IMR-90 (cell line): ENCODE measurements around the gene EVI5. TPM values are rescaled to one million over a fixed set of nuclear protein-coding genes. Genes with fewer than 3 reads are reported as not detected.

Experiments used
- ATAC-seq: fragments of 200-7000 bp; cut with Tn5 transposase; 2 replicates; pipeline ENCODE4 v1.9.1; 2020; ENCODE audit warnings: low read depth, mild to moderate bottlenecking, moderate library complexity
- BruUV-seq: library from RNA; stranded (reverse); fragments of 400-500 nt; replicated peaks from 2 replicates; lab custom pipeline; 2021; lab: Mats Ljungman, UMichigan
- CTCF ChIA-PET: fragments of 300-600 bp; formaldehyde crosslinking; extraction: SDS; loops from one replicate; lab custom pipeline; 2021; ENCODE audit warnings: antibody characterized with exemption; lab: Yijun Ruan, JAX
- POLR2A ChIA-PET: fragments of 300-600 bp; sonication (Branson Sonifier 250); formaldehyde crosslinking; loops from one replicate; lab custom pipeline; 2022; ENCODE audit warnings: antibody characterized with exemption; ENCODE audit not compliant: unreplicated experiment; lab: Charles Lee
- DNase-seq: peaks from one replicate; pipeline ENCODE4 v3.0.0; 2013
- H2AFZ ChIP-seq: replicated peaks from 2 replicates; pipeline ENCODE3; 2013; ENCODE audit warnings: low read length, mild to moderate bottlenecking; ENCODE audit not compliant: poor library complexity
- H2AK5ac ChIP-seq: 2 replicates; pipeline ENCODE4 v1.6.1; 2013; ENCODE audit warnings: low read depth, low read length, inconsistent platforms
- H2AK9ac ChIP-seq: replicated peaks from 2 replicates; pipeline ENCODE3; 2013; ENCODE audit warnings: mild to moderate bottlenecking, low read depth, low read length, moderate library complexity; ENCODE audit not compliant: poor library complexity
- H2BK120ac ChIP-seq: 2 replicates; pipeline ENCODE4 v1.6.1; 2013; ENCODE audit warnings: low read depth, low read length, inconsistent platforms
- H2BK15ac ChIP-seq: 3 replicates; pipeline ENCODE4 v1.6.1; 2013; ENCODE audit warnings: low read depth, low read length, inconsistent platforms
- H2BK20ac ChIP-seq: 2 replicates; pipeline ENCODE4 v1.6.1; 2013; ENCODE audit warnings: low read depth, mild to moderate bottlenecking, inconsistent platforms, low read length, moderate library complexity
- H2BK5ac ChIP-seq: 2 replicates; pipeline ENCODE4 v1.6.1; 2013; ENCODE audit warnings: mild to moderate bottlenecking, low read depth, low read length, inconsistent platforms; ENCODE audit not compliant: poor library complexity, severe bottlenecking
- H3K14ac ChIP-seq: replicated peaks from 2 replicates; pipeline ENCODE4 v1.6.1; 2013; ENCODE audit warnings: low read depth, low read length, inconsistent platforms
- H3K18ac ChIP-seq: 2 replicates; pipeline ENCODE4 v1.6.1; 2013; ENCODE audit warnings: low read depth, low read length, control low read depth
- H3K23ac ChIP-seq: 2 replicates; pipeline ENCODE4 v1.6.1; 2013; ENCODE audit warnings: low read depth, low read length, inconsistent platforms
- H3K27ac ChIP-seq: 2 replicates; pipeline ENCODE4 v1.5.1; 2013; ENCODE audit warnings: mild to moderate bottlenecking, control low read depth, low read length; ENCODE audit not compliant: insufficient read depth
- H3K27me3 ChIP-seq: 2 replicates; pipeline ENCODE4 v1.6.1; 2013; ENCODE audit warnings: low read length; ENCODE audit not compliant: control insufficient read depth, insufficient read depth
- H3K36me3 ChIP-seq: 2 replicates; pipeline ENCODE4 v1.6.1; 2013; ENCODE audit warnings: low read length, mixed read lengths; ENCODE audit not compliant: control insufficient read depth, insufficient read depth
- H3K4ac ChIP-seq: 2 replicates; pipeline ENCODE4 v1.6.1; 2013; ENCODE audit warnings: low read depth, low read length, inconsistent platforms
- H3K4me1 ChIP-seq: 2 replicates; pipeline ENCODE4 v1.6.1; 2013; ENCODE audit warnings: low read length, mixed read lengths; ENCODE audit not compliant: control insufficient read depth, insufficient read depth
- H3K4me2 ChIP-seq: 2 replicates; pipeline ENCODE4 v1.6.1; 2013; ENCODE audit warnings: low read depth, mild to moderate bottlenecking, control low read depth, low read length, moderate library complexity
- H3K4me3 ChIP-seq: 2 replicates; pipeline ENCODE4 v1.5.1; 2013; ENCODE audit warnings: low read depth, mild to moderate bottlenecking, control low read depth, low read length, moderate library complexity; ENCODE audit not compliant: insufficient read depth
- H3K56ac ChIP-seq: 2 replicates; pipeline ENCODE4 v1.6.1; 2013; ENCODE audit warnings: low read length, inconsistent platforms; ENCODE audit not compliant: insufficient read depth; ENCODE audit errors: extremely low read depth
- H3K79me1 ChIP-seq, 2 experiments: 2 replicates each; pipeline ENCODE4 v1.6.1; 2013; ENCODE audit warnings: low read length in 2 of 2, inconsistent platforms in 1 of 2, low read depth in 1 of 2
- H3K9ac ChIP-seq: 2 replicates; pipeline ENCODE4 v1.6.1; 2013; ENCODE audit warnings: low read depth, low read length, control low read depth
- H3K9me1 ChIP-seq: 2 replicates; pipeline ENCODE4 v1.6.1; 2013; ENCODE audit warnings: low read length, inconsistent platforms; ENCODE audit not compliant: insufficient read depth
- H3K9me3 ChIP-seq: 2 replicates; pipeline ENCODE4 v1.6.1; 2013; ENCODE audit warnings: low read length; ENCODE audit not compliant: control insufficient read depth, insufficient read depth
- H4K20me1 ChIP-seq: 2 replicates; pipeline ENCODE4 v1.6.1; 2013; ENCODE audit warnings: low read length, inconsistent platforms; ENCODE audit not compliant: insufficient read depth
- H4K5ac ChIP-seq: 2 replicates; pipeline ENCODE4 v1.6.1; 2013; ENCODE audit warnings: mild to moderate bottlenecking, low read depth, low read length, control low read depth
- H4K8ac ChIP-seq, 2 experiments: 2 replicates each; pipeline ENCODE4 v1.6.1; 2013; ENCODE audit warnings: low read depth in 2 of 2, low read length in 2 of 2, control low read depth in 1 of 2, inconsistent platforms in 1 of 2
- H4K91ac ChIP-seq: 2 replicates; pipeline ENCODE4 v1.6.1; 2013; ENCODE audit warnings: low read depth, low read length, inconsistent platforms; ENCODE audit not compliant: insufficient read depth
- BHLHE40 ChIP-seq: fragments of 150-350 bp; IDR thresholded peaks from 2 replicates; pipeline ENCODE4 v1.6.1; 2016; ENCODE audit warnings: mild to moderate bottlenecking, low read depth, low read length
- CEBPB ChIP-seq: IDR thresholded peaks from 2 replicates; pipeline ENCODE4 v1.6.1; 2012; ENCODE audit warnings: low read depth, low read length, improper control_type of control experiment
- CHD1 ChIP-seq: IDR thresholded peaks from 2 replicates; pipeline ENCODE4 v1.6.1; 2012; ENCODE audit warnings: low read depth, low read length, improper control_type of control experiment
- CTCF ChIP-seq: conservative IDR thresholded peaks from 2 replicates; pipeline ENCODE4 v1.5.1; 2012; ENCODE audit warnings: mild to moderate bottlenecking, low read depth, low read length, improper control_type of control experiment
- ELK1 ChIP-seq: fragments of 150-350 bp; IDR thresholded peaks from 2 replicates; pipeline ENCODE4 v1.6.1; 2016; ENCODE audit warnings: low read depth, mild to moderate bottlenecking, low read length, moderate library complexity, borderline replicate concordance
- FOS ChIP-seq: fragments of 150-350 bp; IDR thresholded peaks from 2 replicates; pipeline ENCODE4 v1.6.1; 2016; ENCODE audit warnings: low read depth, low read length
- MAFK ChIP-seq: IDR thresholded peaks from 2 replicates; pipeline ENCODE4 v1.6.1; 2012; ENCODE audit warnings: low read depth, low read length, improper control_type of control experiment
- MAZ ChIP-seq: IDR thresholded peaks from 2 replicates; pipeline ENCODE4 v1.6.1; 2012; ENCODE audit warnings: low read depth, mild to moderate bottlenecking, low read length, improper control_type of control experiment, moderate library complexity, borderline replicate concordance
- MXI1 ChIP-seq: IDR thresholded peaks from 2 replicates; pipeline ENCODE4 v1.6.1; 2012; ENCODE audit warnings: low read depth, mild to moderate bottlenecking, low read length, moderate library complexity, borderline replicate concordance
- NFE2L2 ChIP-seq: fragments of 150-350 bp; IDR thresholded peaks from 2 replicates; pipeline ENCODE4 v1.6.1; 2016; ENCODE audit warnings: low read depth, mild to moderate bottlenecking, low read length
- POLR2A ChIP-seq: IDR thresholded peaks from 2 replicates; pipeline ENCODE4 v1.6.1; 2012; ENCODE audit warnings: mild to moderate bottlenecking, low read depth, low read length
- RAD21 ChIP-seq: IDR thresholded peaks from 2 replicates; pipeline ENCODE4 v1.6.1; 2012; ENCODE audit warnings: low read length, improper control_type of control experiment
- RCOR1 ChIP-seq: IDR thresholded peaks from 2 replicates; pipeline ENCODE4 v1.6.1; 2012; ENCODE audit warnings: mild to moderate bottlenecking, low read length, improper control_type of control experiment; ENCODE audit not compliant: insufficient replicate concordance
- RFX5 ChIP-seq: IDR thresholded peaks from 2 replicates; pipeline ENCODE4 v1.8.0; 2012; ENCODE audit warnings: low read depth, mild to moderate bottlenecking, low read length, moderate library complexity
- SMC3 ChIP-seq: fragments of 150-350 bp; IDR thresholded peaks from 2 replicates; pipeline ENCODE4 v1.6.1; 2016; ENCODE audit warnings: low read depth, mild to moderate bottlenecking, antibody characterized with exemption, low read length, moderate library complexity
- USF2 ChIP-seq: fragments of 150-350 bp; IDR thresholded peaks from 2 replicates; pipeline ENCODE4 v1.6.1; 2017; ENCODE audit warnings: mild to moderate bottlenecking, antibody characterized with exemption, low read length, low read depth
- WGBS, 2 experiments: methylation state at CpG; one replicate each; pipeline versions ENCODE4 v1.1.5 to v1.1.7; 2013; ENCODE audit warnings: missing lambda C conversion rate in 2 of 2; ENCODE audit not compliant: insufficient read length in 1 of 2; ENCODE audit errors: extremely low coverage in 2 of 2; 5-methylcytosine and 5-hydroxymethylcytosine counted together
- dilution Hi-C: fragments of 300-500 bp; cut with HindIII; formaldehyde crosslinking; loops from one replicate; pipeline ENCODE4 v1.14.3; 2018; ENCODE audit warnings: low sequenced_read_pairs; ENCODE audit not compliant: unreplicated experiment
- in situ Hi-C: fragments of 300-500 bp; cut with MboI; formaldehyde crosslinking; loops from 3 replicates; pipeline ENCODE4 v1.14.3; 2019; ENCODE audit warnings: low sequenced_read_pairs, inconsistent platforms, mixed read lengths
- intact Hi-C: fragments of 100-400 bp; cut with micrococcal nuclease; formaldehyde crosslinking; loops from 2 replicates; pipeline ENCODE4 v1.10.0; 2022
- polyA plus RNA-seq, 3 experiments: library from polyadenylated mRNA; depleted of rRNA; stranded (reverse); fragments of >200 nt; gene quantifications; 2 replicates each; pipeline ENCODE4 v1.2.3, GENCODE V29; 2012; ENCODE audit warnings: low replicate concordance in 1 of 3
- total RNA-seq: library from RNA; depleted of rRNA; stranded (reverse); fragments of >200 nt; gene quantifications from 2 replicates; pipeline ENCODE4 v1.2.3, GENCODE V29; 2012

EVI5 gene
- total and polyA plus RNA-seq, 2 of the 4 experiments (the other 2 are of a cell fraction): 13.9 to 26.9 TPM

GRCh38 chr1:92768296-92768695, 16.6 kb downstream of the EVI5 start:
- no peaks in the 10 kb centered on the region for H3K4me1 ChIP-seq
- H4K91ac ChIP-seq: no peak overlapping the region
- ATAC-seq (no peak), DNase-seq (no peak)
- no peak overlapping the region for H2BK15ac ChIP-seq
- H2BK120ac ChIP-seq: no peak overlapping the region
- no peak overlapping the region for H3K23ac ChIP-seq
- WGBS, 2 experiments: no CpG with 5 or more reads among the region's 2 CpGs
- no peak overlapping the region for H3K18ac ChIP-seq
- H3K27ac ChIP-seq: no peak overlapping the region
- BruUV-seq: no TSS peak
- no peak overlapping the region for H2AFZ ChIP-seq
- peaks cover 8 to 48% of the 10 kb centered on the region in 2 experiments for H3K79me1 ChIP-seq
- intact Hi-C loops (no loop called here), dilution Hi-C loops (no loop called here), in situ Hi-C loops (no loop called here)
- H3K9me1 ChIP-seq: no peaks in the 10 kb centered on the region
- H3K56ac ChIP-seq: no peak overlapping the region
- no peak overlapping the region for H3K4me3 ChIP-seq
- no peak overlapping the region for H3K14ac ChIP-seq
- peaks cover 13% of the 10 kb centered on the region; the same call in 1 of the 2 replicates for H4K20me1 ChIP-seq
- no peak overlapping the region for H4K8ac ChIP-seq
- CTCF ChIA-PET: no interaction called here
- H2BK5ac ChIP-seq: no peak overlapping the region
- H4K5ac ChIP-seq: no peak overlapping the region
- no peak overlapping the region for H3K9ac ChIP-seq
- no peak overlapping the region for H2BK20ac ChIP-seq
- H3K9me3 ChIP-seq: no peaks in the 10 kb centered on the region
- TF ChIP-seq RCOR1 (no peak), MXI1 (no peak), CTCF (no peak), FOS (no peak), MAFK (no peak), ELK1 (no peak), USF2 (no peak), NFE2L2 (no peak), MAZ (no peak), POLR2A (no peak), SMC3 (no peak), RAD21 (no peak), RFX5 (no peak), CEBPB (no peak), BHLHE40 (no peak), CHD1 (no peak)
- H3K36me3 ChIP-seq: peaks cover 2% of the 10 kb centered on the region; the same call in 1 of the 2 replicates
- POLR2A ChIA-PET: no interaction called here
- H2AK5ac ChIP-seq: no peak overlapping the region
- no peak overlapping the region for H2AK9ac ChIP-seq
- no peaks in the 10 kb centered on the region for H3K27me3 ChIP-seq
- H3K4me2 ChIP-seq: no peak overlapping the region
- no peak overlapping the region for H3K4ac ChIP-seq
